ENCODE results near the gene HDDC2.

Gene HDDC2

GRCh38 chr6:125268765-125269164, 33.0 kb downstream of the HDDC2 start:
- DNase-seq = no peak

- DNase-seq = no peak
These were observed 33.8 kb downstream of the HDDC2 start for GRCh38 chr6:125267806-125268523.

DNA sequence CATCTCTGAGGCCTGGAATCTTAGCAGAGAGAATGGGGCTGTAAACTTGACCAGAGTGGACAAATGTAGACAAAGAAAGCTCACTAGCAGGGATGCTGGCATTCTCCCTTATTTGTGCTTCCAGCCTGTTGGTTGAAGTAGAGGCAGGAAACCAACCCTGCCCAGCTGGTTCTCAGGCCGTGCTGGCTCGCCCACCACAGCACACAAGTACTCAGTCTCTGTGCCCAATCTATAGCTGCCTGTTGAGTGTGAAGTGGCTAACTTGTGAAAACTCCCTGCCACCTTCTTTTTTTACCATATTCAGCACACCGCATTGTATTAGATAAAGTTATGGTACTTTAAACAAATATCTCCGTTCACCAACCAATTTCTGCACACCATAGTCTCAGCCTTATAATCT, 37.3 kb downstream of the HDDC2 start:
- no peak for DNase-seq

GRCh38 chr6:125262016-125263013, 39.5 kb downstream of the HDDC2 start:
- no peak for DNase-seq

- DNase-seq = no peak
These were observed 42.4 kb downstream of the HDDC2 start for GRCh38 chr6:125259354-125259736.

DNA sequence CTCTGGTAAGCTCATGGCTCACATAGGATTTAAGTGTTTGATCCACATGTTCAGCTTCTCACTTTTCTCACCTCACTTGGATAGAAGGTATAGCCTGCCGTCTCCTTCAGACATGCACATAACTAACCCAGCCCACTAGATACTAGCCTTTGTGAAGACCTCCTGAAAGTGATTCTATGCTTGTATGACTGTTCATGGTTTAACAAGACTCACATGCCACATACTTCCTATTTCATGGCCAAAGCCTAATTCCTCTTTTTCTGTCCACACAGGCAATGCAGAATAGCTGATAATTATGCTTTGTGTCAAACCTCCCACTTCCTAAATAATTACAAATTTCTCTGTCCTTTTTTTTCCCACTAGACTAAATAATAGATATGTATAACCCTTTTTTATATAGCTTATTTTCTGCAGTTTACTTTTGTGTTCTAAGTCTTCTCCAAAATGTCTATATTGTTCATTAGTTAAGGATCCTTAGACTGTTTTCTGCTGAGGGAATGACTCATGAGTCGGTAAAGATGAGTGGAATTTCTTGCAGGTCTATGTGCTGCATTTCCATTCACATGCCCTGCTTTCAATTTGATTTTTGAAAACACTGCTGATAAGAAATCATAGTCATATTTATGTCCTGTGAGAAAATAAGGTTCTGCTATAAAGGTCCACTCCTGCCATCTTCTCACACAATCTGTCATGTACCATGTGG, 43.0 kb downstream of the HDDC2 start:
- DNase-seq = no peak

DNA sequence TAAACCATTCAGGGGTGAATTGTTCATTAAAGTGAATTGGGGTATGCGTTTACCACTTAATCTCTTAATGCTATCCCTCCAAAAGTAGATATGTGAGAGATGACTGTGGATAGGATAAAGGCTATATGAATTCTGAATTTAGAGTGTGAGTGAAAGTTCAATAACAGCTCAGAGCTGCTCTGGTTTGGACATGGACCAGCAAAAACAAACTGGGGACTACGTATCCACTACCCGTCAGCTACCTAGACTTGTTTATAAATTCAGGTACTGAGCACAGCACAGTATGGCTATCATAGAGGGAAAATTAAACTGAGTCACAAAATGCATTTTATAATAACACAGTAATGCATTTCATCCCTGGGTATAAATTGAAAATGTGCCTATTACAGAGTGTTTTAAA, 44.4 kb downstream of the HDDC2 start:
- no peak for DNase-seq

- DNase-seq = no peak
These were observed 46.6 kb downstream of the HDDC2 start for GRCh38 chr6:125255201-125255600.

GRCh38 chr6:125254321-125254720, 47.4 kb downstream of the HDDC2 start:
- no peak for DNase-seq

GRCh38 chr6:125253881-125254280, 47.9 kb downstream of the HDDC2 start:
- no peak for DNase-seq

DNA sequence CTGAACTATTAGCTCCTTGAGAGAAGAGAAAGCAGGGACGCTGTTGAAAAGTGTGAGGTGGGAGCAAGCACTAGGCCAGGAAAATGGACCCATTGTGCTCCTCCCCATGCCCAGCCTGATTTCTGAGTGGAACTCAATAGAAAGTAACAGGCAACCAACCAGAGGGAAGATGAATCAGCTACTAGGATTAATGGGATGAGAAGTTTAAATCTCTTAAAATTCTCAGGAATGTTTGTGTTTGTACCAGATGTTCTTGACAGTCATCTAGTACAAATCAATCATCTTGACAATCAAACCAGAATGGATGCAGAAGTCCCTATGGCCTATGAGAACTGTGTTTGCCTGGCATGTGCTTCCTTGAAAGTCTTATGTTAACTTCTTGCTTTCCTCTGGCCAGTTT, 48.9 kb downstream of the HDDC2 start:
- DNase-seq = no peak

- DNase-seq = no peak
These were observed 50.1 kb downstream of the HDDC2 start for GRCh38 chr6:125251516-125252220.

DNA sequence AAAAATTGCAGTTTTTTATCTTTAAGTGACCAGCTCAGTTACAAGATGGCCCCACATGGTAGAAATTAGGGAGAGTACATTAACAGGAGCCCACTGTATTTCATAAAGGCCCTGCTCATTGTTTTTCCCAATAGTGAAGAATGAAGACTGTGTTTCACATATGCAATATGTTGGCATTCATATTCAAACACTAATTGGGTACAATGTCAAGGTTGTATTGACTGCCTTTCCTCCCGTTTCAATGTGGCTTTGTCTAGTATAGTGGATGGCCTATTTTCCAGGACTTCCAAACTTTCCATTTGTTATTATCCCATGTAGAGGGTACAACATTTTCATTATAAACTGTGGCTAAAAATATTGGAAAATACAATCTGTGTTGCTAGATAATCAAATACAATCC, 51.3 kb downstream of the HDDC2 start:
- DNase-seq = no peak

DNA sequence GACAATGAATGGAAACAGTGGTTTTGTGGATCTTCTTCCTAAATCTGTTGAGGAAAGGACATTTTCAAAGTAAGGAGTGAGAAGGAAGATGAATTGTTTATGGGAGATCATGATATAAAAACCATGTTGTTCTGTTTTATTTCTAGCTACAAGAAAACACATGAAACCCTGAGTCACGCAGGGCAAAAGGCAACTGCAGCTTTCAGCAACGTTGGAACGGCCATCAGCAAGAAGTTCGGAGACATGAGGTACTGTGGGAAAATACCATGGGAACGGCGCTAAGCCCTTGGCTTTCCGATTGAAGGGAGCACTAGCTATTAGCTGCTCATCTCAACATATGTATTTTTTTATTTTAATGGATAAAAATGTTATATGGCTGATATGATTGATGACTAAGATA, 53.6 kb downstream of the HDDC2 start:
- DNase-seq = no peak

- no peak for DNase-seq
These were observed 55.2 kb downstream of the HDDC2 start for GRCh38 chr6:125246566-125246965.

DNA sequence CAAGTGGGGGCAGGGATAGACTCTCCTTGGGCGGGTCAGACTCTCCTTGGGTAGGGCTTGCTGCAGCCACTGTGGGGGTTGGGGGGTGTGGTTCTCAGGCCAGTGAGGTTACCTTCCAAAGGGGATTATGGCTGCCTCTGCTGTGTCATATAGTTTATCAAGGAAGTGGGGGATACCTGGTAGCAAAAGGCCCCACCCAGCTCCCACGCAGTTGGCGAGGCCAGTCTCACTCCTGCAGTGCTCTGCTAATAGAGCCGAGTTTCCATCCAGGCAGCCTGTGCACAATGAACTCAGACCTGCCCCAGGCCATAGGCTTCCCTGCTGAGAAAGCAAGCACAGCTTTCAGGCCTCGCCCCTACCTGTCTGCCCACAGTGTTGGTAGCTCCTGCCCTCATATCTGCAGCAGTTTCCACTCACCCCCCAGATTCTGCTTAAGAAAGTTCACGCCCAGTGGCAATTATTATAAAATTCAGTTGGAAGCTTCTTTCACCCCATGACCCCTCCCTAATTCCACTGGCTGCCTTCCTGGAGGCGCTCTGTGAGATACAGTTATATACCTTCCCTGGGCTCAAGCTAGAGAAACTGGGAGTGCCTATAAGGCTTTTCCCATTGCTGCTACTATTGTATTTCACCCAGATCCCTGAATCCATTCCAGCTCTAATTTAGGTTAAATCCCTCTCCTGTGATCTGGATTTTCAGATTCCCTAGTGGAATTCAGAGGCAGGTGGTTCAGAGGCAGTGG, 56.1 kb downstream of the HDDC2 start:
- no peak for DNase-seq

GRCh38 chr6:125245109-125245508, 56.7 kb downstream of the HDDC2 start:
- no peak for DNase-seq

DNA sequence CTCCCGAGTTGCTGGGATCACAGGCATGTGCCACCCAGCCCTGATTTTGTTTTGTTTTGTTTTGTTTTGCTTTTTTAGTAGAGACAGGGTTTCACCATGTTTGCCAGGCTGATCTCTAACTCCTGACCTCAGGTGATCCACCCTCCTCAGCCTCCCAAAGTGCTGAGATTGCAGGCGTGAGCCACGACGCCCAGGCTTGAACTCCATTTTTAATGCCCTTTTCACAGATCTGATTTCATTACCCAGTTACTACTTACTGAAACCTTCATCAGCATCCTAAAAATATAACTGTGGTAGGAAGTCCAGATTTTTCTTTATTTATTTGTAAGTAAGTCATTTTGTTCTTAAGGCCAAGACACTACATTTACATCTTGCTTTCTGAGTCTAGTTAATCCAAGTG, 64.0 kb downstream of the HDDC2 start:
- DNase-seq = no peak

- DNase-seq = no peak
These were observed 65.0 kb downstream of the HDDC2 start for GRCh38 chr6:125236536-125237327.

DNA sequence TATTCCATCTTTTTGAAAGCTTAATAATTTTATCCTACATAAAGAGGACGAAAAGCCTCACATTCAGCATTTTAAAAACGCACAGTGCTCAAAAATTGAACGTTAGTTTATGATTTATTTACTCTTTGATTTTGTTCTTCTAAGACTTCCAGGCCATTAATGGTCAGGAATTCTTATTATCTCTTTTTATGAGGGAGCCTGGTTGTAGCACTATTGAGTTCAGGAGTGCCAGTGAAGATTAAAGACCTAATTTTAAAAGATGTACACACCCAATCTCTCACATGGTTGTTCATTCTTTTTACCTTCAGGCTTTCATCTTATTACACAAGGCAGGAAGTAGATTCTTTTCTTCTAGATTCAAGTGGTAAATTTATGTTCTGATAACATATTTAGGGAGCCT, 68.6 kb downstream of the HDDC2 start:
- no peak for DNase-seq

- no peak for DNase-seq
These were observed 69.3 kb downstream of the HDDC2 start for GRCh38 chr6:125232466-125232865.

All from activated CD4-positive, alpha-beta T cell treated with anti-CD3 and anti-CD28 coated beads, Interleukin-2, amount 50 U/mL, for 1 hour (primary cell).